ENCODE measurements around the gene TCF3. TPM values are rescaled to one million over a fixed set of nuclear protein-coding genes. Genes with fewer than 3 reads are reported as not detected.
"Not testable (repeated sequence)": the region's sequence is repeated elsewhere in the genome, so short reads cannot be mapped to it uniquely, and the experiment has no call there.

Gene TCF3
- total RNA-seq, 4 donors from 2014 or later: 21.2 to 62.0 (median 39.6) TPM

DNA sequence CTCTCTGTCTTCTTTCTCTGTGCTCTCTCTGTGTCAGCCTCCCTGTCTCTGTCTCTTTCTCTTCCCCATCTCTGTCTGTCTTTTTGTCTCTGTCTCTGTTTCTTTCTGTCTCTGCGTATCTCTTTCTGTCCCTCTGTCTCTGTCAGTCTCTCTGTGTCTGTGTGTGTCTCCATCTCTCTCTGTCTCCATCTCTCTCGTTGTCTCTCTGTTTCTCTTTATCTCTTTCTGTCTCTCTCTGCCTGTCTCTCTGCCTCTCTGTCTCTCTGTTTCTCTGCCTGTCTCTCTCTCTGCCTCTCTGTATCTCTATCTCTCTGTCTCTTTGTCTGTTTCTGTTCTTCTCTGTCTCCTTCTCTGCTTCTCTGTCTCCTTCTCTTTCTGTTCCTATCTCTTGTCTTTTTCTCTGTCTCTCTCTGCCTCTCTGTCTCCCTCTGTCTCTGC, 15.7 kb upstream of the TCF3 start:
- Histone ChIP-seq H3K36me3 (no peaks in the 10 kb centered on the region), H3K4me1 (peaks cover 0 to 26% (median 15%) of the 10 kb centered on the region in 3 donors), H3K27ac (no peak overlapping the region), H3K4me3 (no peak overlapping the region), H3K27me3 (peaks cover 82% of the 10 kb centered on the region), H3K9me3 (no peaks in the 10 kb centered on the region)
- ATAC-seq: no peak
- TF ChIP-seq POLR2A (IDR thresholded peaks at IDR 0.05): no peak
- no peak for TF ChIP-seq POLR2AphosphoS5 (IDR thresholded peaks at IDR 0.05)
- no peak for TF ChIP-seq EP300 (IDR thresholded peaks at IDR 0.05)
- TF ChIP-seq, protein P1, sequence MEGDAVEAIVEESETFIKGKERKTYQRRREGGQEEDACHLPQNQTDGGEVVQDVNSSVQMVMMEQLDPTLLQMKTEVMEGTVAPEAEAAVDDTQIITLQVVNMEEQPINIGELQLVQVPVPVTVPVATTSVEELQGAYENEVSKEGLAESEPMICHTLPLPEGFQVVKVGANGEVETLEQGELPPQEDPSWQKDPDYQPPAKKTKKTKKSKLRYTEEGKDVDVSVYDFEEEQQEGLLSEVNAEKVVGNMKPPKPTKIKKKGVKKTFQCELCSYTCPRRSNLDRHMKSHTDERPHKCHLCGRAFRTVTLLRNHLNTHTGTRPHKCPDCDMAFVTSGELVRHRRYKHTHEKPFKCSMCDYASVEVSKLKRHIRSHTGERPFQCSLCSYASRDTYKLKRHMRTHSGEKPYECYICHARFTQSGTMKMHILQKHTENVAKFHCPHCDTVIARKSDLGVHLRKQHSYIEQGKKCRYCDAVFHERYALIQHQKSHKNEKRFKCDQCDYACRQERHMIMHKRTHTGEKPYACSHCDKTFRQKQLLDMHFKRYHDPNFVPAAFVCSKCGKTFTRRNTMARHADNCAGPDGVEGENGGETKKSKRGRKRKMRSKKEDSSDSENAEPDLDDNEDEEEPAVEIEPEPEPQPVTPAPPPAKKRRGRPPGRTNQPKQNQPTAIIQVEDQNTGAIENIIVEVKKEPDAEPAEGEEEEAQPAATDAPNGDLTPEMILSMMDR (IDR thresholded peaks at IDR 0.05): no peak
- WGBS, 2 donors (ENCODE audit: low coverage in 1 of 2): 30 to 37% methylated on average over 2 of the region's 2 CpGs

DNA sequence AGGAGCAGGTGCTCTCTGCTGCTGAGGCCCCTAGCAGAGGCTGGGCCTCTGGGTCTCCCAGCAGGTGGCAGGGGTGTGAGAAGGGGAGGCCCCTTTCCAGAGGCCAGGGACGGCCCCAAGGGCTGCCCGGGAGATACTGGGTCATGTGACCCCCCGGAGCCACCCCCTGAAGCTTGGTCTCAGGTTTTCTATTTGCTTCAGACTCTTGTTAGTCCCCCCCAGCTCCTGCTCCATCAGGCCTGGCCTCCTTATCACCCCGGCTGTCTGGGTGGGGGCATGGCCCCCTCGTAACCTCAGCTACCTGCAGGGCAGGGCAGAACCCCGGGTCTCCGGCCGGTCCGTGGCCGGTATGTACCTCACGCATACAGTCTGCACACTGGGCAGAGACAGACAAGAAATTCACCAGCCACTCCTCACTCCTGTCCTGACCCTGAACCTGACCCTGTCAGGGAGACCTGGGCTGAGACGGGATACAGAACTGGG, 13.2 kb upstream of the TCF3 start:
- H3K27me3 ChIP-seq: peaks cover 66% of the 10 kb centered on the region
- TF ChIP-seq, protein P1 (IDR thresholded peaks at IDR 0.05): no peak
- TF ChIP-seq POLR2AphosphoS5 (IDR thresholded peaks at IDR 0.05) (no peak), EP300 (IDR thresholded peaks at IDR 0.05) (no peak), POLR2A (IDR thresholded peaks at IDR 0.05) (no peak)
- WGBS, 2 donors (ENCODE audit: low coverage in 1 of 2): 60% methylated on average over 1 of the region's 12 CpGs; no CpG with 5 or more reads in 1 of the 2 donors
- no peak for ATAC-seq
- no peak overlapping the region for H3K27ac ChIP-seq
- H3K4me3 ChIP-seq: no peak overlapping the region
- H3K36me3 ChIP-seq: no peaks in the 10 kb centered on the region
- H3K9me3 ChIP-seq: no peaks in the 10 kb centered on the region
- H3K4me1 ChIP-seq: peaks cover 0 to 15% (median 7%) of the 10 kb centered on the region in 3 donors

DNA sequence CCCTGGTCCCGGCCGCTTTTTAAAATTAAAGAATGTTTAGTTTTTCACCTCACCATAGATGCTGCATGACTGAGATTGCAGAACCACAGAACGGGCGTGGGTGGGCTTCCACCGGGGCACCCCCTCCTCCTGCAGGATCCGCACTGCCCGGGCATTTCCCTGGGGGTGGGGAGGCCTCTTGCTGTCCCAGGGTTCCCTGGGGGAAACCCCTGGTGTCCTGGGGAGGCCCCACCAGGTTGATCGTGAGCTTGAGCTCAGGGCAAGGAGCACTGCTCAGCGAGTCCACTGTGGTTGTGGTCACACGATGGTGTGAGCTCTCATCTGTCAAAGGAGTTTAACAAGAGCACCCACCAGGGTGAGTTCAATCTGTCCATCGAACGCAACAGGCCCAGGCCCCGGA, 11.4 kb upstream of the TCF3 start:
- Histone ChIP-seq H3K9me3 (no peaks in the 10 kb centered on the region), H3K27ac (no peak overlapping the region), H3K36me3 (no peaks in the 10 kb centered on the region), H3K4me1 (peaks cover 0 to 10% (median 5%) of the 10 kb centered on the region in 3 donors), H3K27me3 (peaks cover 59% of the 10 kb centered on the region), H3K4me3 (no peak overlapping the region)
- 59 to 63% methylated on average over 3 to 5 of the region's 13 CpGs for WGBS, 2 donors (ENCODE audit: low coverage in 1 of 2)
- TF ChIP-seq POLR2A (IDR thresholded peaks at IDR 0.05) (no peak), EP300 (IDR thresholded peaks at IDR 0.05) (no peak), POLR2AphosphoS5 (IDR thresholded peaks at IDR 0.05) (no peak)
- TF ChIP-seq, protein P1 (IDR thresholded peaks at IDR 0.05): no peak
- ATAC-seq: no peak

DNA sequence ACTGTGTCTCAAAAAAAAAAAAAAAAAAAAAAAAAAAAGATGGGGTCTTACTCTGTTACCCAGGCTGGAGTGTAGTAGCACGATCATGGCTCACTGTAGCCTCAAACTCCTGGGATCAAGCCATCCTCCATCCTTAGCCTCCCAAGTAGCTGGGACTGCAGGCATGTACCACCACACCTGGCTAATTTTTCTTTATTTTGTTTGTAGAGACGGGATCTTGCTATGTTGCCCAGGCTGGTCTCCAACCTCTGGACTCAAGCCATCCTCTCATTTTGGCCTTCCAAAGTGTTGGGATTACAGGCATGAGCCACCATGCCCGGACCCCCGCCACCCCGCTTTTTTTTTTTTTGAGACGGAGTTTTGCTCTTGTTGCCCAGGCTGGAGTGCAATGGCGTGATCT, 10.8 kb upstream of the TCF3 start:
- WGBS, 2 donors (ENCODE audit: low coverage in 1 of 2): 71 to 92% methylated on average over 1 to 3 of the region's 7 CpGs
- not testable (repeated sequence) for ATAC-seq

DNA sequence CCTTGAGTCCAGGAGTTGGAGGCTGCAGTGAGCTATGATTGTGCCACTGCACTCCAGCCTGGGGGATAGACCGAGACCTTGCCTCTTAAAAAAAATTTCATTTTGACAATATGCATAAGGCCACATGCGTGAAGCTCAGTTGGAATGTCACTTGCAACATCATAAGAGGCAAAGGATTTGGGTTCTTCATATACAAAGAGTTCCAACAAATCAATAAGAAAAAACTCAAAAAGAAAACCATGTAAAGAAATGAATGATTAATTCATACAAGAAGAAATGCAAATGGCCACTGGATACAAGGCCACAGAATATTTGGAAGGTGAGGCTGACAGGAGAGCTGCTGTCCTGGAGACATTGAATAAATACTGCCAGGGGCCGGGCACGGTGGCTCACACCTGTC, 9.6 kb upstream of the TCF3 start:
- ATAC-seq: no peak
- no peaks in the 10 kb centered on the region for H3K9me3 ChIP-seq
- 85 to 100% methylated on average over 3 to 4 of the region's 4 CpGs for WGBS, 2 donors (ENCODE audit: low coverage in 1 of 2)

More for the DNA sequence above, 10.8 kb upstream of the TCF3 start:
- H3K9me3 ChIP-seq, H3K27ac ChIP-seq, H3K4me1 ChIP-seq, H3K36me3 ChIP-seq, H3K4me3 ChIP-seq: not testable (repeated sequence)
- peaks cover 59% of the 10 kb centered on the region for H3K27me3 ChIP-seq

DNA sequence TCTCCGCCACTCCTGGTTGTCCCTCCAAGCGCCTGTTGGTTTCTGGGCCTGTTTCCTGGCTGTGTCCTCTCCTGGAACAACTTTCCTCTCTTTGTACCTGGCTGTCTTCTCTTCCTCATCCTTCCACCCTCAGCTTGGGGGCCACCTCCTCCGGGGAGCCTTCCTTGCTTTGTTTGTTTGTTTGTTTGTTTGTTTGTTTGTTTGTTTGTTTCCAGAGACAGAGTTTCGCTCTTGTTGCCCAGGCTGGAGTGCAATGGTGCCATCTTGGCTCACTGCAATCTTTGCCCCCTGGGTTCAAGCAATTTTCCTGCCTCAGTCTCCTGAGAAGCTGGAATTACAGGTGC, 6.6 kb upstream of the TCF3 start:
- 58% methylated on average over 4 of the region's 4 CpGs; no CpG with 5 or more reads in 1 of the 2 donors for WGBS, 2 donors (ENCODE audit: low coverage in 1 of 2)
- H3K4me3 ChIP-seq: no peak overlapping the region

More for the DNA sequence above, 9.6 kb upstream of the TCF3 start:
- TF ChIP-seq EP300 (IDR thresholded peaks at IDR 0.05): no peak
- Histone ChIP-seq H3K27me3 (peaks cover 59% of the 10 kb centered on the region), H3K4me1 (no peaks in the 10 kb centered on the region), H3K4me3 (no peak overlapping the region), H3K36me3 (no peaks in the 10 kb centered on the region), H3K27ac (no peak overlapping the region)

More for the DNA sequence above, 6.6 kb upstream of the TCF3 start:
- peaks cover 45% of the 10 kb centered on the region for H3K27me3 ChIP-seq
- ATAC-seq: no peak
- no peaks in the 10 kb centered on the region for H3K36me3 ChIP-seq
- no peak overlapping the region for H3K27ac ChIP-seq
- H3K9me3 ChIP-seq: no peaks in the 10 kb centered on the region
- no peak for TF ChIP-seq POLR2AphosphoS5 (IDR thresholded peaks at IDR 0.05)
- no peak for TF ChIP-seq POLR2A (IDR thresholded peaks at IDR 0.05)
- TF ChIP-seq, protein P1 (IDR thresholded peaks at IDR 0.05): no peak
- no peak for TF ChIP-seq EP300 (IDR thresholded peaks at IDR 0.05)
- H3K4me1 ChIP-seq: no peaks in the 10 kb centered on the region
